SKM-1 (cell line): ENCODE data around the gene GULP1.
"Not testable (repeated sequence)": the region's sequence is repeated elsewhere in the genome, so short reads cannot be mapped to it uniquely, and the experiment has no call there.

Source experiments
- DNase-seq: peaks from one replicate; lab custom pipeline; 2025; ENCODE audit not compliant: unreplicated experiment; lab: John Stamatoyannopoulos, UW

Gene GULP1

GRCh38 chr2:188292348-188293239 is 920 bp downstream of the GULP1 start:
- no peak for DNase-seq

- DNase-seq, result no peak
Measured at GRCh38 chr2:188293601-188294351, 2.1 kb downstream of the GULP1 start.

- DNase-seq, result no peak
Measured at GRCh38 chr2:188294352-188294926, 2.8 kb downstream of the GULP1 start.

- no peak for DNase-seq
Measured at GRCh38 chr2:188295067-188295685, 3.5 kb downstream of the GULP1 start.

GRCh38 chr2:188297978-188298377 is 6.3 kb downstream of the GULP1 start:
- no peak for DNase-seq

- DNase-seq, result not testable (repeated sequence)
Measured at GRCh38 chr2:188298937-188299371, 7.3 kb downstream of the GULP1 start.

- no peak for DNase-seq
Measured at GRCh38 chr2:188303363-188304031, 11.8 kb downstream of the GULP1 start.

- no peak for DNase-seq
Measured at GRCh38 chr2:188305271-188305670, 13.6 kb downstream of the GULP1 start.

GRCh38 chr2:188306271-188306670 is 14.6 kb downstream of the GULP1 start:
- no peak for DNase-seq

- no peak for DNase-seq
Measured at GRCh38 chr2:188307850-188308283, 16.2 kb downstream of the GULP1 start.

GRCh38 chr2:188308483-188308882 is 16.8 kb downstream of the GULP1 start:
- DNase-seq, result no peak

GRCh38 chr2:188309364-188309763 is 17.7 kb downstream of the GULP1 start:
- no peak for DNase-seq

GRCh38 chr2:188314314-188315054 is 22.8 kb downstream of the GULP1 start:
- no peak for DNase-seq

GRCh38 chr2:188315750-188316149 is 24.1 kb downstream of the GULP1 start:
- no peak for DNase-seq

- no peak for DNase-seq
Measured at GRCh38 chr2:188316342-188316741, 24.7 kb downstream of the GULP1 start.

GRCh38 chr2:188316791-188317423 is 25.2 kb downstream of the GULP1 start:
- DNase-seq, result no peak

GRCh38 chr2:188318161-188318749 is 26.6 kb downstream of the GULP1 start:
- DNase-seq, result no peak

GRCh38 chr2:188319838-188320237 is 28.2 kb downstream of the GULP1 start:
- DNase-seq, result no peak

GRCh38 chr2:188320861-188321260 is 29.2 kb downstream of the GULP1 start:
- DNase-seq, result no peak
